ENCODE results near the gene IQCH. TPM values are rescaled to one million over a fixed set of nuclear protein-coding genes. Genes with fewer than 3 reads are reported as not detected.

Gene IQCH
- total and polyA plus RNA-seq, 9 of the 15 experiments (the other 6 are each of a cell fraction or from before 2014, with no cell fraction given) = 1.8 to 3.9 (median 2.7) TPM

DNA sequence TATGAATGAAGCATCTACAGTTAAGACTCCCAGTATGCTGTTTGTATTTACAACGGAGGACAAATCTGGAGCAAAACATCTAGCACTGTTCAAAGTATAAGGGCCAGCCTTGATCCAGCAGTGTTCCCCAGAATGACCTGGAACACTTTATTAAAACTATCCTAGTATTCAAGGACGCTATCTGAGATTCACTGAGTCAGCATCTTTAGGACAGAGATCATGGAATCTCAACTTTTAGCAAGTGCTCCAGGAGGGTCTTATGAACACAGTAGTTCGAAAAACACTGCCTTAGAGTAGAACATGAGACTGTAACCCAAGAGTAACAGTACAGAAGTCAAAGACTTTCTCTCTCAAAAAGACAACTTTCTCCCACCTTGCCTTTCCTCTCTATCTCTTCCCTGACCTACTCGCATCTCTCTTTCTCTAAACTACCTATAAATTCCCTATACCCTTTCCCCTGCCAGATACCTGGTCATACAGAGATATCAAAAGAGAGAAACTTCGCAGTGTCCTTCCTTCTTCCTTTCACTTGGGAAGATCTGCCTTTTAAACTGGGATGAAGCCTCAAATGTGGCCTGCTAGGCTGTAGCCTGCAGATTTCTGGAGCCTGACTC, 43.9 kb upstream of the IQCH start:
- Histone ChIP-seq H3K4me1 (replicated peaks in 1 of 2; ENCODE audit: control insufficient read depth in 2 of 2, insufficient read depth in 2 of 2, low read length in 2 of 2) (peaks cover 0 to 11% of the 10 kb centered on the region in 2 experiments; a peak in 3 of 5 replicates), H3K79me2 (ENCODE audit: control insufficient read depth, insufficient read depth, low read length) (no peaks in the 10 kb centered on the region), H3K9me3 (replicated peaks; ENCODE audit: control insufficient read depth, insufficient read depth, low read depth, low read length) (no peaks in the 10 kb centered on the region), H3K9me1 (ENCODE audit: control insufficient read depth, insufficient read depth, low read length) (no peaks in the 10 kb centered on the region), H3K36me3 (ENCODE audit: control insufficient read depth, insufficient read depth, low read length) (peaks cover 38% of the 10 kb centered on the region), H4K20me1 (replicated peaks; ENCODE audit: control insufficient read depth, insufficient read depth, low read length) (no peaks in the 10 kb centered on the region), H3K27ac (ENCODE audit: extremely low read depth, low read depth, low read length) (no peak overlapping the region), H3K27me3 (ENCODE audit: control insufficient read depth in 2 of 2, insufficient read depth in 2 of 2, low read length in 2 of 2) (no peaks in the 10 kb centered on the region), H2AFZ (ENCODE audit: low read depth, low read length) (no peak overlapping the region), H3K4me2 (ENCODE audit: insufficient read depth, low read length) (no peak overlapping the region), H3K9ac (ENCODE audit: insufficient read depth in 1 of 2, low read depth in 2 of 2, low read length in 2 of 2) (no peak overlapping the region), H3K4me3 (no peak overlapping the region)
- 89% methylated on average over 5 of the region's 5 CpGs for WGBS (ENCODE audit: insufficient coverage, low coverage, missing lambda C conversion rate)
- ATAC-seq = no peak
- no peak for FAIRE-seq
- DNase-seq (ENCODE audit: extremely low read depth in 1 of 4, low spot score in 3 of 4) = no peak
- BruUV-seq (replicated peaks) = no TSS peak
- ChIA-PET CTCF (ENCODE audit: low intra/inter-chr PET ratio) (no interaction called here), POLR2A (interaction anchor here (1.4 kb wide), 1 partner anchor 8 kb away, joined by 4 read pairs; no protein-coding TSS in a partner anchor)
- intact Hi-C loops (cut with micrococcal nuclease) (no loop called here), in situ Hi-C loops (cut with MboI) (no loop called here)
- TF ChIP-seq MAFF (IDR thresholded peaks at IDR 0.05; ENCODE audit: low read length) (peak; percentile 92), E2F3 (CRISPR knock-in tag; IDR thresholded peaks at IDR 0.05) (no peak), MAFG (tag; conservative IDR thresholded peaks at IDR 0.05) (peak; percentile 83), C11orf30 (IDR thresholded peaks at IDR 0.05; ENCODE audit: low read depth) (peak; percentile 89), HNRNPUL1 (IDR thresholded peaks at IDR 0.05; ENCODE audit: low read length) (no peak), MAFK (IDR thresholded peaks at IDR 0.05; ENCODE audit: low read length) (peak; percentile 91), CAMTA2 (CRISPR knock-in tag; conservative IDR thresholded peaks at IDR 0.05) (no peak), ZNF561 (CRISPR knock-in tag; conservative IDR thresholded peaks at IDR 0.05) (no peak), LEF1 (IDR thresholded peaks at IDR 0.05) (no peak), ZNF316 (IDR thresholded peaks at IDR 0.05) (peak; percentile 93)

Data from K562 (cell line).